Effector CD8-positive, alpha-beta T cell (primary cell): ENCODE measurements around the gene CNKSR3.

Experiments used
- DNase-seq: peaks from one replicate; lab custom pipeline; 2025; lab: John Stamatoyannopoulos, UW

The CNKSR3 gene

GRCh38 chr6:154414021-154414813 is 96.3 kb downstream of the CNKSR3 start:
- no peak for DNase-seq

- no peak for DNase-seq
Observed at GRCh38 chr6:154412106-154412820, 98.2 kb downstream of the CNKSR3 start.

GRCh38 chr6:154411076-154411475 is 99.4 kb downstream of the CNKSR3 start:
- no peak for DNase-seq

GRCh38 chr6:154410619-154411072 is 99.8 kb downstream of the CNKSR3 start:
- no peak for DNase-seq

GRCh38 chr6:154408891-154409500 is 101.5 kb downstream of the CNKSR3 start:
- DNase-seq: no peak

GRCh38 chr6:154407440-154407839 is 103.0 kb downstream of the CNKSR3 start:
- DNase-seq: no peak

GRCh38 chr6:154406869-154407268 is 103.6 kb downstream of the CNKSR3 start:
- no peak for DNase-seq

GRCh38 chr6:154406301-154406700 is 104.2 kb downstream of the CNKSR3 start:
- DNase-seq: no peak

GRCh38 chr6:154404791-154405400 is 105.6 kb downstream of the CNKSR3 start:
- DNase-seq: no peak

- DNase-seq: no peak
Observed at GRCh38 chr6:154403788-154404187, 106.7 kb downstream of the CNKSR3 start.

- DNase-seq: no peak
Observed at GRCh38 chr6:154402081-154402780, 108.3 kb downstream of the CNKSR3 start.

GRCh38 chr6:154399097-154399496 is 111.4 kb downstream of the CNKSR3 start:
- no peak for DNase-seq

- DNase-seq: no peak
Observed at GRCh38 chr6:154397491-154398195, 112.8 kb downstream of the CNKSR3 start.

GRCh38 chr6:154395878-154396277 is 114.6 kb downstream of the CNKSR3 start:
- no peak for DNase-seq

GRCh38 chr6:154395316-154395715 is 115.2 kb downstream of the CNKSR3 start:
- no peak for DNase-seq

GRCh38 chr6:154394571-154394970 is 115.9 kb downstream of the CNKSR3 start:
- DNase-seq: no peak

GRCh38 chr6:154390034-154390433 is 120.5 kb downstream of the CNKSR3 start:
- DNase-seq: no peak

- DNase-seq: no peak
Observed at GRCh38 chr6:154388803-154389202, 121.7 kb downstream of the CNKSR3 start.

GRCh38 chr6:154386848-154387717 is 123.4 kb downstream of the CNKSR3 start:
- DNase-seq: no peak

GRCh38 chr6:154384191-154384590 is 126.3 kb downstream of the CNKSR3 start:
- DNase-seq: no peak
